ENCODE measurements around the gene HTR7.
A peak's percentile ranks its signal among the peaks of the same experiment; 100 is the strongest.

HTR7 gene

GRCh38 chr10:90855126-90855525 lies 2.7 kb downstream of the HTR7 start:
- no peak overlapping the region for H3K4ac ChIP-seq (ENCODE audit: low read depth in 1 of 2, low read length in 2 of 2)
- no peak overlapping the region for H2BK5ac ChIP-seq (ENCODE audit: low read depth, low read length, poor library complexity, severe bottlenecking)
- 100% methylated on average over 2 of the region's 3 CpGs for WGBS
- no peak overlapping the region for H3K4me3 ChIP-seq (ENCODE audit: insufficient read depth in 1 of 2, low read depth in 1 of 2, low read length in 2 of 2)
- no peak overlapping the region for H2BK120ac ChIP-seq (ENCODE audit: low read depth, low read length)
- no peak overlapping the region for H2AFZ ChIP-seq (ENCODE audit: low read depth, low read length)
- H4K91ac ChIP-seq (ENCODE audit: low read length) = no peak overlapping the region
- H3K79me1 ChIP-seq (replicated peaks; ENCODE audit: low read length, poor library complexity, severe bottlenecking) = no peaks in the 10 kb centered on the region
- H3K9me3 ChIP-seq (ENCODE audit: control insufficient read depth, low read length) = peaks cover 30% of the 10 kb centered on the region
- H3K36me3 ChIP-seq (ENCODE audit: control insufficient read depth in 1 of 2, insufficient read depth in 2 of 2, low read depth in 1 of 2, low read length in 2 of 2) = no peaks in the 10 kb centered on the region
- H4K8ac ChIP-seq (ENCODE audit: low read length) = no peak overlapping the region
- no peak for DNase-seq
- no peak overlapping the region for H3K9ac ChIP-seq (ENCODE audit: low read length)
- no peak overlapping the region for H2AK5ac ChIP-seq (ENCODE audit: low read length, severe bottlenecking)
- no peak overlapping the region for H2BK12ac ChIP-seq (ENCODE audit: low read length in 2 of 2)
- peaks cover 7% of the 10 kb centered on the region for H3K4me1 ChIP-seq (ENCODE audit: control insufficient read depth, insufficient read depth, low read depth, low read length)
- no peak overlapping the region for H3K23ac ChIP-seq (ENCODE audit: low read length in 2 of 2)
- H2BK15ac ChIP-seq (ENCODE audit: low read depth, poor library complexity, severe bottlenecking) = no peak overlapping the region
- H3K4me2 ChIP-seq (ENCODE audit: low read length, poor library complexity, severe bottlenecking) = no peak overlapping the region
- no peak overlapping the region for H3K27ac ChIP-seq (ENCODE audit: low read length, poor library complexity, severe bottlenecking)
- no peak overlapping the region for H3K18ac ChIP-seq (ENCODE audit: low read depth in 1 of 2, low read length in 2 of 2)
- H3K14ac ChIP-seq (ENCODE audit: low read length in 2 of 2) = no peak overlapping the region
- H3K27me3 ChIP-seq (ENCODE audit: control insufficient read depth in 1 of 2, insufficient read depth in 1 of 2, low read length in 2 of 2) = peaks cover 7 to 34% of the 10 kb centered on the region in 2 experiments

GRCh38 chr10:90849956-90850749 lies 7.7 kb downstream of the HTR7 start:
- no peak overlapping the region for H2BK5ac ChIP-seq (ENCODE audit: low read depth, low read length, poor library complexity, severe bottlenecking)
- no peak overlapping the region for H2BK120ac ChIP-seq (ENCODE audit: low read depth, low read length)
- no peak overlapping the region for H3K4me3 ChIP-seq (ENCODE audit: insufficient read depth in 1 of 2, low read depth in 1 of 2, low read length in 2 of 2)
- H2AFZ ChIP-seq (ENCODE audit: low read depth, low read length) = no peak overlapping the region
- no peak overlapping the region for H2AK5ac ChIP-seq (ENCODE audit: low read length, severe bottlenecking)
- H3K4me1 ChIP-seq (ENCODE audit: control insufficient read depth, insufficient read depth, low read depth, low read length) = no peaks in the 10 kb centered on the region
- no peak overlapping the region for H4K91ac ChIP-seq (ENCODE audit: low read length)
- peaks cover 40% of the 10 kb centered on the region for H3K9me3 ChIP-seq (ENCODE audit: control insufficient read depth, low read length)
- no peaks in the 10 kb centered on the region for H3K79me1 ChIP-seq (replicated peaks; ENCODE audit: low read length, poor library complexity, severe bottlenecking)
- no peak overlapping the region for H3K18ac ChIP-seq (ENCODE audit: low read depth in 1 of 2, low read length in 2 of 2)
- H3K27ac ChIP-seq (ENCODE audit: low read length, poor library complexity, severe bottlenecking) = no peak overlapping the region
- H3K4me2 ChIP-seq (ENCODE audit: low read length, poor library complexity, severe bottlenecking) = no peak overlapping the region
- H3K9ac ChIP-seq (ENCODE audit: low read length) = no peak overlapping the region
- no peak overlapping the region for H4K8ac ChIP-seq (ENCODE audit: low read length)
- WGBS = no CpG with 5 or more reads among the region's 1 CpG
- H3K36me3 ChIP-seq (ENCODE audit: control insufficient read depth in 1 of 2, insufficient read depth in 2 of 2, low read depth in 1 of 2, low read length in 2 of 2) = no peaks in the 10 kb centered on the region
- no peak for DNase-seq
- no peak overlapping the region for H3K4ac ChIP-seq (ENCODE audit: low read depth in 1 of 2, low read length in 2 of 2)
- H3K27me3 ChIP-seq (ENCODE audit: control insufficient read depth in 1 of 2, insufficient read depth in 1 of 2, low read length in 2 of 2) = peaks cover 0 to 11% of the 10 kb centered on the region in 2 experiments
- H2BK15ac ChIP-seq (ENCODE audit: low read depth, poor library complexity, severe bottlenecking) = no peak overlapping the region
- H2BK12ac ChIP-seq (ENCODE audit: low read length in 2 of 2) = no peak overlapping the region
- H3K14ac ChIP-seq (ENCODE audit: low read length in 2 of 2) = no peak overlapping the region
- no peak overlapping the region for H3K23ac ChIP-seq (ENCODE audit: low read length in 2 of 2)

GRCh38 chr10:90847436-90847835 lies 10.4 kb downstream of the HTR7 start:
- Histone ChIP-seq H3K27ac (ENCODE audit: low read length, poor library complexity, severe bottlenecking) (no peak overlapping the region), H4K91ac (ENCODE audit: low read length) (no peak overlapping the region), H2AK5ac (ENCODE audit: low read length, severe bottlenecking) (no peak overlapping the region), H2BK5ac (ENCODE audit: low read depth, low read length, poor library complexity, severe bottlenecking) (no peak overlapping the region), H2BK15ac (ENCODE audit: low read depth, poor library complexity, severe bottlenecking) (no peak overlapping the region), H2BK12ac (ENCODE audit: low read length in 2 of 2) (no peak overlapping the region), H3K27me3 (ENCODE audit: control insufficient read depth in 1 of 2, insufficient read depth in 1 of 2, low read length in 2 of 2) (no peaks in the 10 kb centered on the region), H3K4me1 (ENCODE audit: control insufficient read depth, insufficient read depth, low read depth, low read length) (no peaks in the 10 kb centered on the region), H3K4me3 (ENCODE audit: insufficient read depth in 1 of 2, low read depth in 1 of 2, low read length in 2 of 2) (no peak overlapping the region), H3K36me3 (ENCODE audit: control insufficient read depth in 1 of 2, insufficient read depth in 2 of 2, low read depth in 1 of 2, low read length in 2 of 2) (no peaks in the 10 kb centered on the region), H3K18ac (ENCODE audit: low read depth in 1 of 2, low read length in 2 of 2) (no peak overlapping the region), H3K9ac (ENCODE audit: low read length) (peak overlapping the region; percentile 26), H4K8ac (ENCODE audit: low read length) (no peak overlapping the region), H2AFZ (ENCODE audit: low read depth, low read length) (no peak overlapping the region), H2BK120ac (ENCODE audit: low read depth, low read length) (no peak overlapping the region), H3K14ac (ENCODE audit: low read length in 2 of 2) (no peak overlapping the region), H3K23ac (ENCODE audit: low read length in 2 of 2) (no peak overlapping the region), H3K79me1 (replicated peaks; ENCODE audit: low read length, poor library complexity, severe bottlenecking) (no peaks in the 10 kb centered on the region), H3K4me2 (ENCODE audit: low read length, poor library complexity, severe bottlenecking) (no peak overlapping the region), H3K4ac (ENCODE audit: low read depth in 1 of 2, low read length in 2 of 2) (no peak overlapping the region), H3K9me3 (ENCODE audit: control insufficient read depth, low read length) (peaks cover 30% of the 10 kb centered on the region)
- no peak for DNase-seq
- WGBS = 57% methylated on average over 1 of the region's 1 CpG

- Histone ChIP-seq H3K4ac (ENCODE audit: low read depth in 1 of 2, low read length in 2 of 2) (no peak overlapping the region), H4K91ac (ENCODE audit: low read length) (no peak overlapping the region), H3K14ac (ENCODE audit: low read length in 2 of 2) (no peak overlapping the region), H3K36me3 (ENCODE audit: control insufficient read depth in 1 of 2, insufficient read depth in 2 of 2, low read depth in 1 of 2, low read length in 2 of 2) (no peaks in the 10 kb centered on the region), H3K4me3 (ENCODE audit: insufficient read depth in 1 of 2, low read depth in 1 of 2, low read length in 2 of 2) (no peak overlapping the region), H2AFZ (ENCODE audit: low read depth, low read length) (peak overlapping the region; percentile 31), H2BK5ac (ENCODE audit: low read depth, low read length, poor library complexity, severe bottlenecking) (no peak overlapping the region), H3K9me3 (ENCODE audit: control insufficient read depth, low read length) (peaks cover 24% of the 10 kb centered on the region), H3K18ac (ENCODE audit: low read depth in 1 of 2, low read length in 2 of 2) (no peak overlapping the region), H3K4me1 (ENCODE audit: control insufficient read depth, insufficient read depth, low read depth, low read length) (no peaks in the 10 kb centered on the region), H3K9ac (ENCODE audit: low read length) (peak overlapping the region; percentile 19), H2AK5ac (ENCODE audit: low read length, severe bottlenecking) (no peak overlapping the region), H2BK12ac (ENCODE audit: low read length in 2 of 2) (no peak overlapping the region), H4K8ac (ENCODE audit: low read length) (no peak overlapping the region), H3K23ac (ENCODE audit: low read length in 2 of 2) (no peak overlapping the region), H3K27ac (ENCODE audit: low read length, poor library complexity, severe bottlenecking) (no peak overlapping the region), H2BK120ac (ENCODE audit: low read depth, low read length) (no peak overlapping the region), H2BK15ac (ENCODE audit: low read depth, poor library complexity, severe bottlenecking) (no peak overlapping the region), H3K27me3 (ENCODE audit: control insufficient read depth in 1 of 2, insufficient read depth in 1 of 2, low read length in 2 of 2) (no peaks in the 10 kb centered on the region), H3K79me1 (replicated peaks; ENCODE audit: low read length, poor library complexity, severe bottlenecking) (no peaks in the 10 kb centered on the region), H3K4me2 (ENCODE audit: low read length, poor library complexity, severe bottlenecking) (no peak overlapping the region)
- WGBS = 50% methylated on average over 1 of the region's 1 CpG
- no peak for DNase-seq
These were observed 11.1 kb downstream of the HTR7 start for GRCh38 chr10:90846746-90847145.

Measured in mesenchymal stem cell (in vitro differentiated cells and primary cell).